Immature natural killer cell (primary cell): ENCODE measurements around the gene C1orf210. TPM values are rescaled to one million over a fixed set of nuclear protein-coding genes. Genes with fewer than 3 reads are reported as not detected.

Experiments used
- DNase-seq, 3 donors: peaks; one replicate each; pipeline ENCODE4 v3.0.0; 2022; ENCODE audit warnings: mixed read lengths in 1 of 3
- H3K27ac Mint-ChIP-seq, 6 donors: one replicate each; pipeline ENCODE4 v1.8.0; 2020; ENCODE audit warnings: mixed read lengths in 6 of 6, mild to moderate bottlenecking in 5 of 6, inconsistent platforms in 4 of 6, moderate library complexity in 3 of 6
- H3K27me3 Mint-ChIP-seq, 3 donors: one replicate each; pipeline ENCODE4 v1.8.0; 2020 to 2021; ENCODE audit warnings: low read depth in 3 of 3, mild to moderate bottlenecking in 3 of 3, mixed read lengths in 3 of 3, moderate library complexity in 3 of 3, inconsistent platforms in 1 of 3
- H3K36me3 Mint-ChIP-seq, 3 donors: one replicate each; pipeline ENCODE4 v1.8.0; 2020; ENCODE audit warnings: mixed read lengths in 3 of 3, inconsistent platforms in 2 of 3, mild to moderate bottlenecking in 2 of 3
- H3K4me1 Mint-ChIP-seq, 2 donors: one replicate each; pipeline ENCODE4 v1.8.0; 2020; ENCODE audit warnings: inconsistent platforms in 2 of 2, mild to moderate bottlenecking in 2 of 2, mixed read lengths in 2 of 2, moderate library complexity in 1 of 2
- H3K4me3 Mint-ChIP-seq, 5 donors: one replicate each; pipeline ENCODE4 v1.8.0; 2020; ENCODE audit warnings: mild to moderate bottlenecking in 5 of 5, mixed read lengths in 5 of 5, inconsistent platforms in 3 of 5, moderate library complexity in 3 of 5
- H3K9me3 Mint-ChIP-seq, 6 donors: one replicate each; pipeline ENCODE4 v1.8.0; 2020; ENCODE audit warnings: mild to moderate bottlenecking in 6 of 6, mixed read lengths in 6 of 6, inconsistent platforms in 4 of 6, moderate library complexity in 3 of 6
- polyA plus RNA-seq, 3 donors: library from polyadenylated mRNA; unstranded; fragments of 300-500 nt; fragmentation: Illumina TruSeq; gene quantifications; one replicate each; pipeline ENCODE4 v1.2.3, GENCODE V29; 2021

The C1orf210 gene
- polyA plus RNA-seq, 3 donors from 2014 or later: not detected

GRCh38 chr1:43306688-43307457 lies 21.5 kb upstream of the C1orf210 start:
- no peak overlapping the region for H3K4me3 Mint-ChIP-seq
- H3K36me3 Mint-ChIP-seq: no peaks in the 10 kb centered on the region
- no peaks in the 10 kb centered on the region for H3K9me3 Mint-ChIP-seq
- no peaks in the 10 kb centered on the region for H3K4me1 Mint-ChIP-seq
- peaks cover 0 to 13% (median 2%) of the 10 kb centered on the region in 3 donors for H3K27me3 Mint-ChIP-seq
- no peak for DNase-seq
- no peak overlapping the region for H3K27ac Mint-ChIP-seq

DNA sequence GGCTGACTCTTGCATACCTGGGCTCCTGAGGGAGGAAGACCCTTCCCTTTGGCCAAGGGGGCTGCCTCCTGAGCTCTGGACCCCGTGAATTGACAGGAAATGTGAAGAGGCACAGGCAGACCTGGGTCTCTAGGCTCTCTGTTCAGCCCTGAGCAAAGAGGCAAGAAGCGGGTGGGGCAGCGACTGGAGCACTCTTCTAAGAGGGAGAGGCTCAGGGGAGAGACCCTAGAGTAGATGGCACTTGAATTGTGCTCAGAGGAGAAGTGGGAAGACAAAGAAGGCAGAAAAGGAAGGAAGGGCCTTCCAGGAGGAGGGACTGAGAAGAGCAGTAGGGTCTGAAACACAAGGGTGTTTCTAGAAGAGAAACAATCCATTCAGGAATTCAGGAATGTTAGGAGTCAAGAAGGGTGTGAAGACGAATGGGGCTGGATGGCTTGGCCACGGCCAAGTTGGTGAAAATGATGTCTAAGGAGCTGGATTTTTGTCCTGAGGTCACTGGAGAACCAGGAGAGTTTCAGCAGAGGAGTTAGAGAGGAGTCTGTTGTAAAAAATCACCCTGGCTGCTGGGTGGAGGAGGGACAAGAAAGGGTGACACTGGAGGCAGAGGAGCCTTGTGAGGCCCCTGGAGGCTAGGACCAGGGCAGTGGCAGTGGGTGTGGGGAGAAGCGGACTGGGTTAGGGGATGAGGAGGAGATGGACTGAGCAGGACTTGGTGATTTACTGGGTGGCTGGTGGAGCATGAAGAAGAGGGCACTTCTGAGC lies 20.7 kb upstream of the C1orf210 start:
- no peaks in the 10 kb centered on the region for H3K9me3 Mint-ChIP-seq
- DNase-seq: no peak
- no peak overlapping the region for H3K4me3 Mint-ChIP-seq
- peaks cover 2 to 13% (median 2%) of the 10 kb centered on the region in 3 donors for H3K27me3 Mint-ChIP-seq
- peaks cover 3% of the 10 kb centered on the region in 2 donors for H3K4me1 Mint-ChIP-seq
- H3K36me3 Mint-ChIP-seq: no peaks in the 10 kb centered on the region
- H3K27ac Mint-ChIP-seq: peak overlapping the region in 1 of 6 donors; percentile 6

DNA sequence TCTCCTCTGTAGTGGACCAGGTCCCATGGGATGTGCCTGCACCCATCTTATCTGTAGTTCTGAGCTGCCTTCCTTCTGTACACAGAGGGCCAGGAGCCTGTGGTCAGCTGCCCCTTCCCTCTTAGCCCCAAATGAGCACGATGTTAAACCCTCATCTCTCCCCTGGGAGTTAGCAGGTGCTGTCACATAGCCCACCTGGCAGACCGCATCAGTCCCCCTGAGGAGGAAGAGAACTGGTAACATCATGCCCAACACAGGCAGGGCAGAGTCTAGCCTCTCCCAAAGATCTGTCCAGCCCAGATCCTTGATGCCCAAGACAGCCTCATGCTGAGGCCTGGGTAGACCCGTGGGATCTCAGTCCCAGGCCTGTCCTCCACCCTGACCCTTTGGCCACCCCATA lies 20.1 kb upstream of the C1orf210 start:
- Mint-ChIP-seq H3K4me3 (no peak overlapping the region), H3K9me3 (no peaks in the 10 kb centered on the region), H3K4me1 (peaks cover 7% of the 10 kb centered on the region in 2 donors), H3K27me3 (peaks cover 2 to 13% (median 2%) of the 10 kb centered on the region in 3 donors), H3K27ac (no peak overlapping the region), H3K36me3 (no peaks in the 10 kb centered on the region)
- DNase-seq: no peak

GRCh38 chr1:43304771-43305300 lies 19.5 kb upstream of the C1orf210 start:
- Mint-ChIP-seq H3K4me1 (peaks cover 7 to 8% of the 10 kb centered on the region in 2 donors), H3K4me3 (no peak overlapping the region), H3K36me3 (no peaks in the 10 kb centered on the region), H3K27me3 (peaks cover 2 to 13% (median 2%) of the 10 kb centered on the region in 3 donors), H3K9me3 (no peaks in the 10 kb centered on the region), H3K27ac (no peak overlapping the region)
- DNase-seq: no peak

- Mint-ChIP-seq H3K4me3 (no peak overlapping the region), H3K9me3 (no peaks in the 10 kb centered on the region), H3K36me3 (no peaks in the 10 kb centered on the region), H3K4me1 (peaks cover 7 to 8% of the 10 kb centered on the region in 2 donors), H3K27me3 (peaks cover 2 to 13% (median 2%) of the 10 kb centered on the region in 3 donors), H3K27ac (peak overlapping the region in 2 of 6 donors; percentile 40 to 68)
- no peak for DNase-seq
These were observed 18.9 kb upstream of the C1orf210 start for GRCh38 chr1:43304314-43304681.

DNA sequence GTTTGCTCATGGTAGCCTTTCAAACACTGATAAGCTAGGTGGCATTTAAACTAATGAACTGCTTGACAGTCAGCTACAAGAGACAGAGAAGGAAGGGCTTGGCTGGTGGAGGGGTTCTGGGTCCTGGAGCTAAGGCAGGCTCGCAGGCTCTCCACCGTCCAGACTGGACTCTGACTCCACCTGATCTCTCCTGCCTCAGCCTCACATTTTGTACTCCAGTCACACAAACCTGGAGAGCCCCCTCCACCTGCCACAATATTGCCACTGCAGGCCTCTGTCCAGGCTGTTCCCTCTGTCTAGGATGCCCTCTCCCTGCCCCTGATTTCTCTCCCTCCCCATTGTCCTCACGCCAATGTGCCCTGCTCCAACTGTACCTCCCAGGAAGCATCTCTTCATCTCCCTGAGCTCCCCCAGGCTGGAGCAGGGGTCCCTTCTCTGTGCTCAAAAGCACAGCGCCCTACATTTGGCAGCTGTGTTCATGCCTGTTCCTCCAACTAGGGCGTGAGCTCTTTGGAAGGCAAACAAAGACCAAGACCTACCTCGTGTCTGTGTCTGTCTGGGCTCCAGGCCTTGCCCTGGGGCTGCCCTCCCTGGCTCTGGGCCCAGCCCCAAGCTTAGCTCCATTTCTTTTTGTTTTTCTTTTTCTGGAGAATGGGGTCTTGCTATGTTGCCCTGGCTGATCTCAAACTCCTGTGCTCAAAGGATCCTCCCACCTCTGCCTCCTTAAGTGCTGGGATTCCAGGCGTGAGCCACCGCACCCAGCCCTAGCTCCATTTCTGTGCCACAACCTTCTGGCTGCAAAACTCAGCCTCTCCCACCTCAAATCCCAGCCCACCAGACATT lies 18.3 kb upstream of the C1orf210 start:
- Mint-ChIP-seq H3K4me1 (peaks cover 7 to 8% of the 10 kb centered on the region in 2 donors), H3K27ac (peak overlapping the region in 1 of 6 donors; percentile 68), H3K36me3 (no peaks in the 10 kb centered on the region), H3K4me3 (no peak overlapping the region), H3K27me3 (peaks cover 2 to 13% (median 2%) of the 10 kb centered on the region in 3 donors), H3K9me3 (no peaks in the 10 kb centered on the region)
- no peak for DNase-seq

- Mint-ChIP-seq H3K36me3 (no peaks in the 10 kb centered on the region), H3K9me3 (no peaks in the 10 kb centered on the region), H3K27me3 (peaks cover 2 to 13% (median 2%) of the 10 kb centered on the region in 3 donors), H3K27ac (no peak overlapping the region), H3K4me1 (peaks cover 7 to 8% of the 10 kb centered on the region in 2 donors), H3K4me3 (no peak overlapping the region)
- no peak for DNase-seq
These were observed 17.5 kb upstream of the C1orf210 start for GRCh38 chr1:43302721-43303470.

DNA sequence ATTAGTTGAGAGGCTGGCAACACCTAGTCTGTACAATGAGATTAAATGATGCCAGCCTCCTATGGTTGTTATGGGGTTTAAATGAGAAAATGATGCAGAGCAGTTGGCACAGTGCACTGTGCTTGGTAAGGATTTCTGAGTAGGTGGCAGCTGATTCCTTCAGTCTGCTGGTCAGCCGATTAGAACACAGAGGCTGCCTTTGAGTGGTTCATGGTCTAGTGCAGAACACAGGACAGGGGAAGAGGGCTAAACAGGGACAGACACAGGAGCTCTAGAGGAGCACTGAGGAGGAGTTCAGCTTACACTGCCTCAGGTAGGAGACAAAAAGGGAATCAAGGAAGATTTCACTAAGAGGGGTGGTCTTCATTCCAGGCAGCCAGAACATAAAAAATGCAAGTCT lies 16.8 kb upstream of the C1orf210 start:
- Mint-ChIP-seq H3K36me3 (no peaks in the 10 kb centered on the region), H3K9me3 (no peaks in the 10 kb centered on the region), H3K27ac (no peak overlapping the region), H3K4me1 (peaks cover 7 to 8% of the 10 kb centered on the region in 2 donors), H3K4me3 (peak overlapping the region in 1 of 5 donors; percentile 22), H3K27me3 (peaks cover 2 to 13% (median 2%) of the 10 kb centered on the region in 3 donors)
- DNase-seq: no peak

GRCh38 chr1:43300378-43301094 lies 15.2 kb upstream of the C1orf210 start, which contains the start of gene TIE1:
Gene TIE1, plus strand, starts transcription at chr1:43300982. Its CDS starts 90 bp downstream, at chr1:43301072.
- Mint-ChIP-seq H3K36me3 (no peaks in the 10 kb centered on the region), H3K4me1 (peaks cover 11% of the 10 kb centered on the region in 2 donors), H3K27ac (peak within 1 kb of the TSS in 5 of 6 donors; percentile 41 to 78 (median 51)), H3K9me3 (no peaks in the 10 kb centered on the region), H3K27me3 (peaks cover 2 to 4% (median 2%) of the 10 kb centered on the region in 3 donors), H3K4me3 (peak within 1 kb of the TSS; percentile 56 to 80 (median 72))
- peak in 1 of 3 donors; percentile 4 for DNase-seq

- no peak for DNase-seq
- peaks cover 13% of the 10 kb centered on the region in 2 donors for H3K4me1 Mint-ChIP-seq
- peaks cover 2 to 5% (median 4%) of the 10 kb centered on the region in 3 donors for H3K27me3 Mint-ChIP-seq
- H3K4me3 Mint-ChIP-seq: no peak overlapping the region
- H3K36me3 Mint-ChIP-seq: no peaks in the 10 kb centered on the region
- no peak overlapping the region for H3K27ac Mint-ChIP-seq
- no peaks in the 10 kb centered on the region for H3K9me3 Mint-ChIP-seq
These were observed 13.7 kb upstream of the C1orf210 start for GRCh38 chr1:43299101-43299500.

- peaks cover 13% of the 10 kb centered on the region in 2 donors for H3K4me1 Mint-ChIP-seq
- H3K4me3 Mint-ChIP-seq: no peak overlapping the region
- DNase-seq: no peak
- no peaks in the 10 kb centered on the region for H3K9me3 Mint-ChIP-seq
- no peak overlapping the region for H3K27ac Mint-ChIP-seq
- peaks cover 2 to 5% (median 4%) of the 10 kb centered on the region in 3 donors for H3K27me3 Mint-ChIP-seq
- H3K36me3 Mint-ChIP-seq: no peaks in the 10 kb centered on the region
These were observed 12.7 kb upstream of the C1orf210 start for GRCh38 chr1:43298055-43298454.

GRCh38 chr1:43296207-43296606 lies 10.8 kb upstream of the C1orf210 start:
- Mint-ChIP-seq H3K4me1 (peaks cover 11 to 12% of the 10 kb centered on the region in 2 donors), H3K9me3 (no peaks in the 10 kb centered on the region), H3K27me3 (peaks cover 0 to 4% (median 0%) of the 10 kb centered on the region in 3 donors), H3K4me3 (no peak overlapping the region), H3K36me3 (no peaks in the 10 kb centered on the region), H3K27ac (no peak overlapping the region)
- DNase-seq: no peak
